ENCODE results near the gene ZNF182. TPM values are rescaled to one million over a fixed set of nuclear protein-coding genes. Genes with fewer than 3 reads are reported as not detected.

Gene ZNF182
- total and polyA plus RNA-seq, 9 of the 15 experiments (the other 6 are each of a cell fraction or from before 2014, with no cell fraction given) = 0.59 to 5.0 (median 3.9) TPM

DNA sequence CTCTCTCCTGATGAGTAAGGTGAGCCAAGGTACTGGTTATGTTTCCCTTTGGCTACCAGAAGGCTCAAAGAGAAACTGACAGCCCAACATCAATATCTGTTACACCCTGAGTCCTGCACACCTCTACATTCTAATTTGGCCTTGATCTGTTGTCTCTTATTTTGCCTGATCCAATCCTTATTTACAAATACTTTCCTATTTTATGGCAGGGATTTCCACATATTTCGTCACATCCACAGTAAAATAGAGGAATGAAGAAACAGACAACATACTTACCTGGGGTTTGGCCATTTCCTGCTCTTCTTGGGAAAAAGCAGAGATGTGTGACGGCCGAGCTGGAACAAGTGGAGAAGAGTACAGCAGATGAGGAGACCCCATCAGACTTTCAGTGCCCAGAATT is 1.5 kb downstream of the ZNF182 start:
- in situ Hi-C loops (cut with MboI) (no loop called here), intact Hi-C loops (cut with micrococcal nuclease) (no loop called here)
- no TSS peak for BruUV-seq (replicated peaks)
- H3K27ac ChIP-seq (ENCODE audit: extremely low read depth, low read depth, low read length) = no peak overlapping the region
- H3K4me3 ChIP-seq = no peak overlapping the region
- DNase-seq (ENCODE audit: extremely low read depth in 1 of 4, low spot score in 3 of 4) (no peak), FAIRE-seq (no peak), ATAC-seq (no peak)
- no peak overlapping the region for H2AFZ ChIP-seq (ENCODE audit: low read depth, low read length)
- WGBS (ENCODE audit: insufficient coverage, low coverage, missing lambda C conversion rate) = 31% methylated on average over 3 of the region's 3 CpGs
- H3K9me3 ChIP-seq (replicated peaks; ENCODE audit: control insufficient read depth, insufficient read depth, low read depth, low read length) = no peaks in the 10 kb centered on the region
- no peak for TF ChIP-seq TCFL5 (CRISPR knock-in tag; conservative IDR thresholded peaks at IDR 0.05)
- no peak for TF ChIP-seq ZFX (CRISPR knock-in tag; IDR thresholded peaks at IDR 0.05)
- TF ChIP-seq, protein P1, sequence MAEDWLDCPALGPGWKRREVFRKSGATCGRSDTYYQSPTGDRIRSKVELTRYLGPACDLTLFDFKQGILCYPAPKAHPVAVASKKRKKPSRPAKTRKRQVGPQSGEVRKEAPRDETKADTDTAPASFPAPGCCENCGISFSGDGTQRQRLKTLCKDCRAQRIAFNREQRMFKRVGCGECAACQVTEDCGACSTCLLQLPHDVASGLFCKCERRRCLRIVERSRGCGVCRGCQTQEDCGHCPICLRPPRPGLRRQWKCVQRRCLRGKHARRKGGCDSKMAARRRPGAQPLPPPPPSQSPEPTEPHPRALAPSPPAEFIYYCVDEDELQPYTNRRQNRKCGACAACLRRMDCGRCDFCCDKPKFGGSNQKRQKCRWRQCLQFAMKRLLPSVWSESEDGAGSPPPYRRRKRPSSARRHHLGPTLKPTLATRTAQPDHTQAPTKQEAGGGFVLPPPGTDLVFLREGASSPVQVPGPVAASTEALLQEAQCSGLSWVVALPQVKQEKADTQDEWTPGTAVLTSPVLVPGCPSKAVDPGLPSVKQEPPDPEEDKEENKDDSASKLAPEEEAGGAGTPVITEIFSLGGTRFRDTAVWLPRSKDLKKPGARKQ (CRISPR knock-in tag; IDR thresholded peaks at IDR 0.05) = no peak
- TF ChIP-seq ZNF274 (IDR thresholded peaks at IDR 0.05; ENCODE audit: borderline replicate concordance, low read depth, low read length) = no peak
- TF ChIP-seq, protein P2, sequence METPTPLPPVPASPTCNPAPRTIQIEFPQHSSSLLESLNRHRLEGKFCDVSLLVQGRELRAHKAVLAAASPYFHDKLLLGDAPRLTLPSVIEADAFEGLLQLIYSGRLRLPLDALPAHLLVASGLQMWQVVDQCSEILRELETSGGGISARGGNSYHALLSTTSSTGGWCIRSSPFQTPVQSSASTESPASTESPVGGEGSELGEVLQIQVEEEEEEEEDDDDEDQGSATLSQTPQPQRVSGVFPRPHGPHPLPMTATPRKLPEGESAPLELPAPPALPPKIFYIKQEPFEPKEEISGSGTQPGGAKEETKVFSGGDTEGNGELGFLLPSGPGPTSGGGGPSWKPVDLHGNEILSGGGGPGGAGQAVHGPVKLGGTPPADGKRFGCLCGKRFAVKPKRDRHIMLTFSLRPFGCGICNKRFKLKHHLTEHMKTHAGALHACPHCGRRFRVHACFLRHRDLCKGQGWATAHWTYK (CRISPR knock-in tag; IDR thresholded peaks at IDR 0.05) = no peak
- no peak for TF ChIP-seq ZNF311 (CRISPR knock-in tag; IDR thresholded peaks at IDR 0.05)
- no peak for TF ChIP-seq SMAD2 (IDR thresholded peaks at IDR 0.05; ENCODE audit: low read depth, low read length)
- no peak for TF ChIP-seq KAT8 (IDR thresholded peaks at IDR 0.05; ENCODE audit: low read depth)
- no peak for TF ChIP-seq ZNF354B (CRISPR knock-in tag; IDR thresholded peaks at IDR 0.05)
- TF ChIP-seq ZNF41 (CRISPR knock-in tag; conservative IDR thresholded peaks at IDR 0.05) = no peak
- no peak for TF ChIP-seq RBM17 (IDR thresholded peaks at IDR 0.05; ENCODE audit: borderline replicate concordance, low read depth, low read length)
- no peak for TF ChIP-seq TRIM24 (IDR thresholded peaks at IDR 0.05)
- TF ChIP-seq ILK (tag; IDR thresholded peaks at IDR 0.05; ENCODE audit: borderline replicate concordance, low read depth) = no peak
- no peak for TF ChIP-seq HSF4 (CRISPR knock-in tag; IDR thresholded peaks at IDR 0.05; ENCODE audit: borderline replicate concordance)
- H3K27me3 ChIP-seq (ENCODE audit: control insufficient read depth in 2 of 2, insufficient read depth in 2 of 2, low read length in 2 of 2) = no peaks in the 10 kb centered on the region
- H3K79me2 ChIP-seq (ENCODE audit: control insufficient read depth, insufficient read depth, low read length) = peaks cover 14% of the 10 kb centered on the region
- POLR2A ChIA-PET = no interaction called here
- no peaks in the 10 kb centered on the region for H4K20me1 ChIP-seq (replicated peaks; ENCODE audit: control insufficient read depth, insufficient read depth, low read length)
- no peaks in the 10 kb centered on the region; the same call in 2 of the 3 replicates for H3K36me3 ChIP-seq (ENCODE audit: control insufficient read depth, insufficient read depth, low read length)
- H3K9me1 ChIP-seq (ENCODE audit: control insufficient read depth, insufficient read depth, low read length) = no peaks in the 10 kb centered on the region
- CTCF ChIA-PET (ENCODE audit: low intra/inter-chr PET ratio) = no interaction called here
- no peak overlapping the region for H3K9ac ChIP-seq (ENCODE audit: insufficient read depth in 1 of 2, low read depth in 2 of 2, low read length in 2 of 2)
- H3K4me1 ChIP-seq (replicated peaks in 1 of 2; ENCODE audit: control insufficient read depth in 2 of 2, insufficient read depth in 2 of 2, low read length in 2 of 2) = peaks cover 2 to 7% of the 10 kb centered on the region in 2 experiments; a peak in 3 of 5 replicates
- peak overlapping the region; percentile 33 for H3K4me2 ChIP-seq (ENCODE audit: insufficient read depth, low read length)

Measured in K562 (cell line).